Measurements from ENCODE around the gene ENPEP.

ENPEP gene

DNA sequence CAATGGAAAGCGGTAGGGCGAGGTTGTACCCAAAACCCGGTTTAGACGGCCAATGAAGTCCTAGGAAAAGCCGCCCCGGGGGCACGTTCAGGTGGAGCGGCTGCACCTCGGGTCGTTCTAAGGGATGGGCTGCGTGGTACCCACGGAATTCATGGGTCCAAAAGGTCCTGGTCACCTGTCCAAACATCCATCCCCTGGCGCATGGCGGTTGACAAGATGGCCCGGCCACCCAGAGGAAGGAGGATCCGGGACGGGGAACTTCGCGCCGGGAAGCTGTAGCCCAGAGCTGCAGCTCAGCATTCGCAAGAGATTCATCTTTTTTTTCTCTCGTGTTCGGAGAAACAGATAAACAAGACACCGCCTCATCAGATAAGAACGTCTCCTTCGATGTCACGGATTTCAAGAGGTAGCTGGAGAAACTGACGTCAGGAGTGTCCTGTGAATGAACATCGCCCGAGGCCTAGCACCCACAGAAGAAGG lies 136.1 kb downstream of the ENPEP start:
- no peak for DNase-seq

DNA sequence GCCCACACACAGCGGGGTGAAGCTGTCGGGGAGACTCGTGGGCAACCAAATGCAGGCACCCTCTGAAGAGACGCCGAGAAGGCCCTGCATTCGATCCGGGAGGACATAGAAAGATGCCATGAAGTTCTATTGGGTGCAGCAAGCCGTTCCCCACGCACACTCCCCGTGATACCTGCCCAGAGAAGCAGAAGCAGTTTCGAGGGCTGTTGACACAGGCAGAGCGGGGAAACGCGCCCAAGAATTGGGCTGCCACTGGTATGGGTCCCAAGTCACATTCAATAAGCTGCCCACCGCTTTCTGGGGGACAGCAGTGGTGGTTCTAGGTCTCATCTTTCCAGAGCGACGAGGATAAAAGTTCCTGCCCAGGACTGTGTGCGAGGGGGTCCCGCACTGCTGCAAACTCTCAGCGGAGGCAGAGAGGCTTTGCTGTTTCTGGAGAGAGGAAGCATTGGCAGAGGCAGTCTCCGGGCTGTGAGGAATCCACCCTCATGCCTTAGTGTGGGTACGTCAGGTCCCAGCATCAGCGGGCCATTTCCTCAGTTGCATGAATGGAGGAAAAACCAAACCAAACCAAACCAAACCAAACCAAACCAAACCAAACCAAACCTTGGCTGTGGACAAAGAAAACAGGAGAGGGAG lies 136.8 kb downstream of the ENPEP start:
- DNase-seq = no peak

GRCh38 chr4:110613745-110614144 lies 137.8 kb downstream of the ENPEP start:
- no peak for DNase-seq

DNA sequence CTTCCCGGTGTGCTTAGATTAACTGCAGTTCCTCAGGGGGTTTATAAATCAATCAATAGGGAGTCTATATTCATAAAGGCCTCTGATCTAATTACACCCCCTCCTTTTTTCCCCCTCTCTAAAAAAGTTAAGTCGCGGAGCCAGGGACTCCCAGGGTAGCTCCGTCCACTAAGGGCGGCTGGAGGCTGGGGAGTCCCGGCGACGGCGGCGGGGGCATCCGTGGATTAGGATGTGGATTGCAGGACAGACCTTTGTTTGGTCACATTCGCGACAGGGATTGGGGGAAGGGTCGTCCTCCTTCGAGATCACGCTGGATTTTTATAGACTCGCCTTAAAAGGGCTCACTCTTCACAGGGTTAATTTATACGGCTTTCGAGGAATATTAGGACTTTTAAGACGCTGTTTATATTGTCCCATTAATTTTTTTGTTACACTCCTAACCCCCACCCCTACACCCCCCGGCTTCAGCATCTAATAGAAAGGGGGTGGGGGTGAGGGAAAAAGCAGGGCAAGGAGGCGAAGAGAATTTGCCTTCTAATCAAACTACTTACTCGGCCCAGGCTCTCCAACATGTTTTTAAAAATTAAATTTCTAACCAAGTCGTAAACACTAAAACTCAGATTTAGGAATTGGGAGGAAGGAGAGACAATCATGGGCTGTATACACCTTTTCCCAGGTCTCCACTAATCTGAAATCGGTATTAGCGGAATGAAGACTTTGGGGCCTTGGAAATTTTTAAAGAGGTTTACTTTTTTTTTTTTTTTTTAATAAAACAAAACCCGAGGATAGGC lies 138.4 kb downstream of the ENPEP start:
- DNase-seq = no peak
